H1 (cell line): Measurements from ENCODE around the gene UBE3A. TPM values are rescaled to one million over a fixed set of nuclear protein-coding genes. Genes with fewer than 3 reads are reported as not detected.

Experiments used
- CTCF ChIA-PET: fragments of 300-600 bp; sonication (Branson Sonifier 250); formaldehyde crosslinking; loops from one replicate; lab custom pipeline; 2021; ENCODE audit not compliant: partially characterized antibody; lab: Charles Lee
- POLR2A ChIA-PET: fragments of 300-600 bp; sonication (Branson Sonifier 250); formaldehyde crosslinking; loops from one replicate; lab custom pipeline; 2021; ENCODE audit warnings: inconsistent platforms; ENCODE audit not compliant: partially characterized antibody; lab: Charles Lee
- DNase-seq, 2 experiments: peaks; one replicate each; pipeline versions ENCODE4 v3.0.0 to v3.0.0-alpha.2; 2010 to 2022; ENCODE audit warnings: low spot score in 2 of 2, low read depth in 1 of 2, mixed read lengths in 1 of 2
- FAIRE-seq: peaks from 2 replicates; lab custom pipeline; 2011; peaks lifted over from hg19 to GRCh38; lab: Jason Lieb, UNC
- H2AFZ ChIP-seq: 2 replicates; pipeline ENCODE4 v1.8.1; 2012; ENCODE audit warnings: low read length, inconsistent platforms
- H2AK5ac ChIP-seq: 2 replicates; pipeline ENCODE4 v1.6.1; 2013; ENCODE audit warnings: low read depth, low read length
- H2BK120ac ChIP-seq: replicated peaks from 2 replicates; pipeline ENCODE3; 2013; ENCODE audit warnings: low read depth, low read length, inconsistent platforms
- H2BK12ac ChIP-seq: 2 replicates; pipeline ENCODE4 v1.6.1; 2013; ENCODE audit warnings: low read depth, low read length
- H2BK15ac ChIP-seq: 2 replicates; pipeline ENCODE4 v1.6.1; 2013; ENCODE audit warnings: low read length
- H2BK20ac ChIP-seq: 2 replicates; pipeline ENCODE4 v1.6.1; 2013; ENCODE audit warnings: low read length
- H2BK5ac ChIP-seq: 2 replicates; pipeline ENCODE4 v1.6.1; 2013; ENCODE audit warnings: low read depth, low read length
- H3K14ac ChIP-seq: 2 replicates; pipeline ENCODE4 v1.6.1; 2013; ENCODE audit warnings: inconsistent platforms; ENCODE audit not compliant: insufficient read length
- H3K18ac ChIP-seq: 2 replicates; pipeline ENCODE4 v1.6.1; 2013; ENCODE audit warnings: low read length; ENCODE audit errors: extremely low read depth
- H3K23ac ChIP-seq: 2 replicates; pipeline ENCODE4 v1.6.1; 2013; ENCODE audit warnings: inconsistent platforms; ENCODE audit not compliant: insufficient read length
- H3K23me2 ChIP-seq: 2 replicates; pipeline ENCODE4 v1.6.1; 2013; ENCODE audit warnings: low read depth, low read length
- H3K27ac ChIP-seq: 2 replicates; pipeline ENCODE4 v1.6.1; 2011; ENCODE audit warnings: low read depth, low read length, inconsistent platforms
- H3K27me3 ChIP-seq, 4 experiments: replicated peaks in 1 of 4; 1 replicate in 1 of 4; 2 replicates in 3 of 4; pipeline versions ENCODE4 v1.6.1 to v1.8.1; 2011 to 2013; ENCODE audit warnings: low read length in 3 of 4, mild to moderate bottlenecking in 3 of 4, inconsistent platforms in 2 of 4, mixed read lengths in 2 of 4, moderate library complexity in 1 of 4; ENCODE audit not compliant: control insufficient read depth in 3 of 4, insufficient read depth in 3 of 4; ENCODE audit errors: extremely low read depth in 1 of 4
- H3K36me3 ChIP-seq, 4 experiments: 2 replicates each; pipeline versions ENCODE4 v1.6.1 to v1.8.1; 2011 to 2013; ENCODE audit warnings: mild to moderate bottlenecking in 4 of 4, low read length in 3 of 4, moderate library complexity in 2 of 4, control low read depth in 1 of 4, inconsistent platforms in 1 of 4; ENCODE audit not compliant: insufficient read depth in 4 of 4, control insufficient read depth in 2 of 4
- H3K4ac ChIP-seq: replicated peaks from 2 replicates; pipeline ENCODE3; 2013; ENCODE audit warnings: low read length, low read depth, mixed read lengths, inconsistent platforms; ENCODE audit not compliant: insufficient read length
- H3K4me1 ChIP-seq, 4 experiments: replicated peaks in 1 of 4; 1 replicate in 1 of 4; 2 replicates in 3 of 4; pipeline versions ENCODE4 v1.6.1 to v1.8.1; 2011 to 2013; ENCODE audit warnings: low read length in 3 of 4, inconsistent platforms in 2 of 4, mixed read lengths in 1 of 4; ENCODE audit not compliant: insufficient read depth in 4 of 4, control insufficient read depth in 3 of 4
- H3K4me2 ChIP-seq, 2 experiments: 2 replicates each; pipeline versions ENCODE4 v1.6.1 to v1.8.1; 2011 to 2013; ENCODE audit warnings: low read depth in 2 of 2, low read length in 2 of 2, control low read depth in 1 of 2, inconsistent platforms in 1 of 2, mild to moderate bottlenecking in 1 of 2; ENCODE audit not compliant: insufficient read depth in 1 of 2
- H3K4me3 ChIP-seq, 4 experiments: fragments of 200-600, 300-600 bp in 1 of 4; sonication (generic), shearing (Covaris generic), sonication (Bioruptor Twin) in 1 of 4; 2 replicates each; pipeline versions ENCODE4 v1.5.1 to v1.8.1; 2011 to 2016; ENCODE audit warnings: low read length in 4 of 4, low read depth in 3 of 4, control low read depth in 2 of 4, inconsistent platforms in 2 of 4, mild to moderate bottlenecking in 2 of 4, mixed read lengths in 1 of 4, moderate library complexity in 1 of 4; ENCODE audit not compliant: insufficient read depth in 2 of 4; ENCODE audit errors: extremely low read depth in 1 of 4
- H3K56ac ChIP-seq: replicated peaks from 2 replicates; pipeline ENCODE3; 2013; ENCODE audit warnings: low read depth, mild to moderate bottlenecking, mixed read lengths, low read length, inconsistent platforms; ENCODE audit not compliant: insufficient read length
- H3K79me1 ChIP-seq: 2 replicates; pipeline ENCODE4 v1.6.1; 2013; ENCODE audit warnings: low read depth, low read length, control low read depth
- H3K79me2 ChIP-seq, 2 experiments: 2 replicates each; pipeline versions ENCODE4 v1.6.1 to v1.8.1; 2012 to 2013; ENCODE audit warnings: low read length in 2 of 2, mild to moderate bottlenecking in 2 of 2, inconsistent platforms in 1 of 2; ENCODE audit not compliant: insufficient read depth in 2 of 2, control insufficient read depth in 1 of 2
- H3K9ac ChIP-seq, 4 experiments: replicated peaks in 1 of 4; 1 replicate in 1 of 4; 2 replicates in 3 of 4; pipeline versions ENCODE4 v1.6.1 to v1.8.1; 2011 to 2013; ENCODE audit warnings: low read depth in 3 of 4, low read length in 3 of 4, control low read depth in 2 of 4, mild to moderate bottlenecking in 2 of 4, moderate library complexity in 2 of 4, inconsistent platforms in 1 of 4; ENCODE audit errors: extremely low read depth in 1 of 4
- H3K9me3 ChIP-seq, 2 experiments: 2 replicates each; pipeline versions ENCODE4 v1.6.1 to v1.8.1; 2012 to 2013; ENCODE audit warnings: mild to moderate bottlenecking in 2 of 2, moderate library complexity in 2 of 2, control low read depth in 1 of 2, inconsistent platforms in 1 of 2, low read depth in 1 of 2, low read length in 1 of 2, mixed read lengths in 1 of 2; ENCODE audit not compliant: insufficient read depth in 2 of 2
- H4K20me1 ChIP-seq, 2 experiments: replicated peaks in 1 of 2; 2 replicates each; pipeline versions ENCODE3 to v1.8.1; 2011 to 2013; ENCODE audit warnings: inconsistent platforms in 2 of 2, low read length in 2 of 2, mild to moderate bottlenecking in 1 of 2; ENCODE audit not compliant: insufficient read depth in 2 of 2, control insufficient read depth in 1 of 2
- H4K5ac ChIP-seq: 2 replicates; pipeline ENCODE4 v1.6.1; 2013; ENCODE audit warnings: low read length, low read depth, mixed read lengths, inconsistent platforms; ENCODE audit not compliant: insufficient read length
- H4K8ac ChIP-seq: 2 replicates; pipeline ENCODE4 v1.8.0; 2013; ENCODE audit warnings: mild to moderate bottlenecking, moderate library complexity, low read length, inconsistent platforms; ENCODE audit not compliant: insufficient read depth; ENCODE audit errors: extremely low read depth
- H4K91ac ChIP-seq: replicated peaks from 2 replicates; pipeline ENCODE3; 2013; ENCODE audit warnings: low read length, mixed read lengths, inconsistent platforms; ENCODE audit not compliant: insufficient read length
- ATF2 ChIP-seq: IDR thresholded peaks from 2 replicates; pipeline ENCODE4 v1.6.1; 2012; ENCODE audit warnings: low read length, inconsistent platforms
- CEBPB ChIP-seq: IDR thresholded peaks from 2 replicates; pipeline ENCODE4 v1.6.1; 2012; ENCODE audit warnings: low read depth, low read length
- E2F6 ChIP-seq: IDR thresholded peaks from 2 replicates; pipeline ENCODE4 v1.6.1; 2012; ENCODE audit warnings: inconsistent platforms
- JUND ChIP-seq: IDR thresholded peaks from 2 replicates; pipeline ENCODE4 v1.6.1; 2011; ENCODE audit warnings: mild to moderate bottlenecking, improper control_type of control experiment, low read length
- KDM5A ChIP-seq: fragments of 200-600 bp; IDR thresholded peaks from 2 replicates; pipeline ENCODE4 v1.7.1; 2012; ENCODE audit warnings: mild to moderate bottlenecking, low read length, inconsistent platforms, mixed read lengths
- SP4 ChIP-seq: IDR thresholded peaks from 2 replicates; pipeline ENCODE4 v1.6.1; 2012; ENCODE audit warnings: low read length, inconsistent platforms
- SUZ12 ChIP-seq: fragments of 200-600 bp; sonication (generic); IDR thresholded peaks from 2 replicates; pipeline ENCODE4 v1.6.1; 2012; ENCODE audit warnings: mild to moderate bottlenecking, inconsistent platforms, low read length, moderate library complexity, mixed read lengths
- TAF1 ChIP-seq: IDR thresholded peaks from 2 replicates; pipeline ENCODE4 v1.6.1; 2011; ENCODE audit warnings: mild to moderate bottlenecking, low read depth, low read length
- WGBS, 2 experiments: shearing (Covaris generic) in 1 of 2; methylation state at CpG; one replicate each; pipeline versions ENCODE4 v1.1.6 to v1.1.7; 2013 to 2015; ENCODE audit warnings: low lambda C conversion rate in 2 of 2, mixed read lengths in 2 of 2, inconsistent platforms in 1 of 2, low coverage in 1 of 2, missing lambda C conversion rate in 1 of 2; ENCODE audit not compliant: insufficient replicate concordance in 2 of 2, insufficient coverage in 1 of 2, insufficient read length in 1 of 2; ENCODE audit errors: extremely low coverage in 1 of 2, missing lambda C conversion rate in 1 of 2; 5-methylcytosine and 5-hydroxymethylcytosine counted together
- polyA plus RNA-seq, 7 experiments: library from polyadenylated mRNA; depleted of rRNA in 3 of 7; stranded (reverse) in 5 of 7; unstranded in 2 of 7; fragments of >200 nt in 5 of 7; fragments of 200-250 nt in 2 of 7; gene quantifications; 1 replicate in 5 of 7; 2 replicates in 1 of 7; 4 replicates in 1 of 7; pipeline versions ENCODE4 v1.2.1 to v1.2.3, GENCODE V29; 2011 to 2013; ENCODE audit warnings: missing spikeins in 2 of 7, mixed read lengths in 2 of 7
- total RNA-seq: library from RNA; stranded (reverse); fragmentation: NEBNext Ultra II Directional; extraction: Animal tissue kit (Norgen Biotek cat#: 25700); gene quantifications from 2 replicates; pipeline ENCODE4 v1.2.1, GENCODE V29; 2021

UBE3A gene
- total and polyA plus RNA-seq, 2 of the 8 experiments (the other 6 are each of a cell fraction or from before 2014, with no cell fraction given) = 13.8 to 110 TPM

- H4K5ac ChIP-seq = no peak overlapping the region
- ChIA-PET CTCF (no interaction called here), POLR2A (interaction anchor here (0.7 to 1.1 kb wide), 3 partner anchors 9 to 87 kb away, joined by 3 read pairs; no protein-coding TSS in a partner anchor)
- TF ChIP-seq TAF1 (no peak), JUND (no peak), CEBPB (no peak), SP4 (no peak), SUZ12 (no peak), E2F6 (no peak), ATF2 (no peak), KDM5A (no peak)
- no peak for FAIRE-seq
- H3K27ac ChIP-seq = no peak overlapping the region
- no peak overlapping the region for H4K8ac ChIP-seq
- 88% methylated on average over 3 of the region's 3 CpGs; no CpG with 5 or more reads in 1 of the 2 experiments for WGBS, 2 experiments
- no peak overlapping the region for H2BK15ac ChIP-seq
- H3K18ac ChIP-seq = no peak overlapping the region
- no peak overlapping the region for H2BK5ac ChIP-seq
- no peak overlapping the region for H2BK120ac ChIP-seq
- DNase-seq = no peak
- peak overlapping the region in 1 of 4 experiments; percentile 34; a peak in 1 of 7 replicates for H3K9ac ChIP-seq
- no peak overlapping the region for H4K91ac ChIP-seq
- no peak overlapping the region for H3K4ac ChIP-seq
- no peaks in the 10 kb centered on the region for H3K36me3 ChIP-seq
- H3K4me1 ChIP-seq = peaks cover 0 to 3% (median 1%) of the 10 kb centered on the region in 4 experiments; a peak in 5 of 7 replicates
- H2AFZ ChIP-seq = no peak overlapping the region
- H3K27me3 ChIP-seq = no peaks in the 10 kb centered on the region
- H3K79me2 ChIP-seq = peaks cover 46 to 97% of the 10 kb centered on the region in 2 experiments
- H4K20me1 ChIP-seq = peaks cover 14 to 24% of the 10 kb centered on the region in 2 experiments
- H3K79me1 ChIP-seq = peaks cover 3% of the 10 kb centered on the region
- H2AK5ac ChIP-seq = no peak overlapping the region
- no peak overlapping the region for H2BK12ac ChIP-seq
- H3K23ac ChIP-seq = no peak overlapping the region
- no peak overlapping the region for H3K4me2 ChIP-seq
- no peaks in the 10 kb centered on the region for H3K23me2 ChIP-seq
- no peak overlapping the region for H3K56ac ChIP-seq
- H3K4me3 ChIP-seq = no peak overlapping the region
- H3K14ac ChIP-seq = no peak overlapping the region
- H2BK20ac ChIP-seq = no peak overlapping the region
- H3K9me3 ChIP-seq = no peaks in the 10 kb centered on the region
Measured at GRCh38 chr15:25431836-25432561, 6.8 kb downstream of the UBE3A start.
